ENCODE data around the gene TJAP1. TPM values are rescaled to one million over a fixed set of nuclear protein-coding genes. Genes with fewer than 3 reads are reported as not detected.

Gene TJAP1
- 30.9 TPM for total RNA-seq (ENCODE audit: unreplicated experiment)
- long read RNA-seq, partial matches to known transcripts: 0 of 4 reads
- long read RNA-seq, other reads (novel, unspliced or antisense): 2 of 4 reads

GRCh38 chr6:43477235-43478007 lies at the start of gene TJAP1:
TJAP1 (plus strand) TSS chr6:43477570; CDS start chr6:43499002, 21,432 bp downstream.
- DNase-seq: peak; percentile 97
- H3K4me1 Mint-ChIP-seq (ENCODE audit: low read depth, unreplicated experiment): peaks cover 29% of the 10 kb centered on the region
- no peaks in the 10 kb centered on the region for H3K27me3 Mint-ChIP-seq (ENCODE audit: unreplicated experiment)
- peak within 1 kb of the TSS; percentile 69 for H3K27ac Mint-ChIP-seq (ENCODE audit: unreplicated experiment)
- peaks cover 6% of the 10 kb centered on the region for H3K9me3 Mint-ChIP-seq (ENCODE audit: unreplicated experiment)
- TF ChIP-seq CTCF (IDR thresholded peaks at IDR 0.05; ENCODE audit: partially characterized antibody, unreplicated experiment): no peak
- no peaks in the 10 kb centered on the region for H3K36me3 Mint-ChIP-seq (ENCODE audit: unreplicated experiment)
- H3K4me3 Mint-ChIP-seq (ENCODE audit: unreplicated experiment): peak within 1 kb of the TSS; percentile 98

DNA sequence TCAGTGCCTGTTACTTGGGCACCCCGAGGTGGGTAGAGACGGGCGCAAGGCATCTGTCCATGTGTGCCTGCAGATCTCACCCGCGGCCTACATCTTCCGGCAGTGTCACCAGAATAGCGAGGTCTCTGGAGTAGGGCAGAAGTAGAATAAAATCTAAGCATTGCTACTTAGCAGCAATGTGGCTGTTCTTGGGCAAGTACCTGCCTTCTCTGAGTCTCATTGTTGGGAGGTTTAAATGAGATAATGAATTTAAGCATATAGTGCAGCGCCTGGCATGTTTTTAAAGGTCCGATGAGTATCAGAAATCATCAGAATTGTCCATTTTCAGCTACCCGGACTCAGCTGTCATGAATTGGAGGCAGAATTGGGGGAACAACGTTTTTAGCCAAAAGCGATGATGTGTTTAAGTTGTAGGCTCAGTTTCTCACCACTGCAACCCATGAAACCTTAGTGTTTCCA lies 49.2 kb upstream of the TJAP1 start:
- Mint-ChIP-seq H3K4me3 (ENCODE audit: unreplicated experiment) (peak overlapping the region; percentile 85), H3K27ac (ENCODE audit: unreplicated experiment) (peak overlapping the region; percentile 97), H3K9me3 (ENCODE audit: unreplicated experiment) (peaks cover 12% of the 10 kb centered on the region), H3K4me1 (ENCODE audit: low read depth, unreplicated experiment) (peaks cover 8% of the 10 kb centered on the region), H3K27me3 (ENCODE audit: unreplicated experiment) (peaks cover 8% of the 10 kb centered on the region), H3K36me3 (ENCODE audit: unreplicated experiment) (peaks cover 5% of the 10 kb centered on the region)
- no peak for DNase-seq
- no peak for TF ChIP-seq CTCF (IDR thresholded peaks at IDR 0.05; ENCODE audit: partially characterized antibody, unreplicated experiment)

DNA sequence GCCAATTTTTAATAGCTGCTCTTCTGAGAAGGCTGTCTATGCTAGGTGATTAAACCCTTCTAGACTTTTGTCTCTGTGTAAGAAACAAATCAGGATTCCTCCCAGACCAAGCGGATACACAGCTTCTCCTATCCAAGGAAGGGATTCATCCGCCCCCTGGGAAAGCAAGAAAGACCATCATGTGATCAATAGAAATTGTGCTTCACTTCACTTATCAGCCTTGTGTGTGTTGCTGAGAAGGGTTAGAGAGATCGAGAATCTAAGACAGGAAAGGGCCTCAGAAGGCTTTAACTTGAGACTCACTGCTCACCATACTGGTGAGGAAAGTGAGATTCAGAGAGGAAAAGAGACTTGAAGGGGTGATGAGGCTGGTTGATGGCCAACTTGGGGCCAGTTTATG lies 48.5 kb upstream of the TJAP1 start:
- peak overlapping the region; percentile 97 for H3K27ac Mint-ChIP-seq (ENCODE audit: unreplicated experiment)
- peaks cover 8% of the 10 kb centered on the region for H3K4me1 Mint-ChIP-seq (ENCODE audit: low read depth, unreplicated experiment)
- H3K9me3 Mint-ChIP-seq (ENCODE audit: unreplicated experiment): peaks cover 12% of the 10 kb centered on the region
- H3K27me3 Mint-ChIP-seq (ENCODE audit: unreplicated experiment): peaks cover 8% of the 10 kb centered on the region
- peak overlapping the region; percentile 85 for H3K4me3 Mint-ChIP-seq (ENCODE audit: unreplicated experiment)
- no peak for DNase-seq
- no peak for TF ChIP-seq CTCF (IDR thresholded peaks at IDR 0.05; ENCODE audit: partially characterized antibody, unreplicated experiment)
- H3K36me3 Mint-ChIP-seq (ENCODE audit: unreplicated experiment): peaks cover 5% of the 10 kb centered on the region

DNA sequence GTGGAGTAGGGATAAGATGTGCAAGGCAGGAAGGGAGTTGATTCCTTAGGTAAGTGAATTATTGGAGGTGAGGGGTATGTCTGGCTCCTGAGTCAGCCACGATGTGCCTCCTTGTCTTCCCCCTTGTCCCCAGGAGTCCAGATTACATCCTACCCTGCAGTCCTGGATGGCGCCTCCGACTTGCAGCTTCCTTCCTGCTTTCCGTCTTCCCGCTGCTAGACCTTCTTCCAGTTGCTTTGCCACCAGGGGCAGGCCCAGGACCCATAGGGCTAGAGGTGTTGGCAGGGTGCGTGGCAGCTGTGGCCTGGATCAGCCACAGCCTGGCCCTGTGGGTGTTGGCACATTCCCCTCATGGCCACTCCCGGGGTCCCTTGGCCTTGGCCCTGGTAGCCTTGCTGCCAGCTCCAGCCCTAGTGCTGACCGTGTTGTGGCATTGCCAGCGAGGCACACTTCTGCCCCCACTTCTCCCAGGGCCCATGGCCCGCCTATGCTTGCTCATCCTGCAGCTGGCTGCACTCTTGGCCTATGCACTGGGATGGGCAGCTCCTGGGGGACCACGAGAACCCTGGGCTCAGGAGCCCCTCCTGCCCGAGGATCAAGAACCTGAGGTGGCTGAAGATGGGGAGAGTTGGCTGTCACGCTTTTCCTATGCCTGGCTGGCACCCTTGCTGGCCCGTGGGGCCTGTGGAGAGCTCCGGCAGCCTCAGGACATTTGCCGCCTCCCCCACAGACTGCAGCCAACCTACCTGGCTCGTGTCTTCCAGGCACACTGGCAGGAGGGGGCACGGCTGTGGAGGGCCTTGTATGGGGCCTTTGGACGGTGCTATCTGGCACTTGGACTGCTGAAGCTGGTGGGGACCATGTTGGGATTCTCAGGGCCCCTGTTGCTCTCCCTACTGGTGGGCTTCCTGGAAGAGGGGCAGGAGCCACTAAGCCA lies 45.1 kb upstream of the TJAP1 start:
- Mint-ChIP-seq H3K9me3 (ENCODE audit: unreplicated experiment) (peaks cover 8% of the 10 kb centered on the region), H3K27me3 (ENCODE audit: unreplicated experiment) (peaks cover 6% of the 10 kb centered on the region)

More for the DNA sequence above, 45.1 kb upstream of the TJAP1 start:
- no peak for TF ChIP-seq CTCF (IDR thresholded peaks at IDR 0.05; ENCODE audit: partially characterized antibody, unreplicated experiment)
- no peak for DNase-seq
- H3K36me3 Mint-ChIP-seq (ENCODE audit: unreplicated experiment): peaks cover 5% of the 10 kb centered on the region
- peaks cover 6% of the 10 kb centered on the region for H3K4me1 Mint-ChIP-seq (ENCODE audit: low read depth, unreplicated experiment)
- H3K27ac Mint-ChIP-seq (ENCODE audit: unreplicated experiment): no peak overlapping the region
- peak overlapping the region; percentile 68 for H3K4me3 Mint-ChIP-seq (ENCODE audit: unreplicated experiment)

Measured in glutamatergic neuron (in vitro differentiated cells).